Adrenal gland (tissue), 12 donors: ENCODE measurements around the gene CPXM2. TPM values are rescaled to one million over a fixed set of nuclear protein-coding genes. Genes with fewer than 3 reads are reported as not detected.
A peak's percentile ranks its signal among the peaks of the same experiment; 100 is the strongest.

Experiments
- DNase-seq, 7 donors: peaks; one replicate each; pipeline ENCODE4 v3.0.0-alpha.2; 2019 to 2020
- H3K27ac ChIP-seq, 5 donors: fragments of 200-600 bp; sonication (generic) in 4 of 5; 1 replicate in 3 of 5; 2 replicates in 2 of 5; pipeline versions ENCODE4 v1.5.1 to v1.8.0; 2016 to 2020; ENCODE audit warnings: mild to moderate bottlenecking in 1 of 5
- H3K27me3 ChIP-seq: fragments of 200-600 bp; 2 replicates; pipeline ENCODE4 v1.8.0; 2021
- H3K36me3 ChIP-seq, 2 donors: fragments of 200-600 bp; replicated peaks in 1 of 2; 1 replicate in 1 of 2; 2 replicates in 1 of 2; pipeline versions ENCODE4 v1.5.1 to v1.8.0; 2018 to 2022
- H3K4me1 ChIP-seq, 2 donors: fragments of 200-600 bp; replicated peaks in 1 of 2; 1 replicate in 1 of 2; 2 replicates in 1 of 2; pipeline versions ENCODE4 v1.5.1 to v1.8.0; 2018 to 2021
- H3K4me3 ChIP-seq, 4 donors: fragments of 200-600 bp; sonication (generic) in 3 of 4; one replicate each; pipeline ENCODE4 v1.5.1; 2016 to 2018
- H3K9me3 ChIP-seq, 3 donors: fragments of 200-600 bp; sonication (generic) in 1 of 3; replicated peaks in 1 of 3; 1 replicate in 2 of 3; 2 replicates in 1 of 3; pipeline versions ENCODE4 v1.5.1 to v1.8.0; 2016 to 2021
- POLR2A ChIP-seq, 2 donors: fragments of 450-650 bp; IDR thresholded peaks; one replicate each; pipeline ENCODE4 v1.6.1; 2017; ENCODE audit warnings: antibody characterized with exemption in 2 of 2, mild to moderate bottlenecking in 2 of 2, moderate library complexity in 1 of 2
- WGBS, 4 donors: extraction: QIAGEN DNeasy Blood & Tissue Kit in 2 of 4; methylation state at CpG; one replicate each; pipeline versions ENCODE4 v1.1.5 to v1.1.7; 2013 to 2017; 5-methylcytosine and 5-hydroxymethylcytosine counted together
- intact Hi-C, 2 donors: fragments of 100-400 bp; cut with DNase I; formaldehyde crosslinking; loops; one replicate each; pipeline versions ENCODE4 v1.14.1 to v1.15.0; 2022 to 2023
- polyA plus RNA-seq, 3 donors: library from polyadenylated mRNA; stranded (reverse); fragments of 200-250 nt in 2 of 3; fragments of 350-450 nt in 1 of 3; fragmentation: Illumina TruSeq in 1 of 3; extraction: RNeasy Lipid Tissue Mini Kit (QIAGEN cat#74804) in 1 of 3; gene quantifications; one replicate each; pipeline ENCODE4 v1.2.3, GENCODE V29; 2013 to 2014
- total RNA-seq, 9 donors: library from RNA; depleted of rRNA in 4 of 9; stranded (reverse); fragments of >200 nt in 4 of 9; fragments of 120-200 nt in 1 of 9; fragmentation: NEBNext Ultra II Directional in 1 of 9; extraction: Animal tissue kit (Norgen Biotek cat#: 25700) in 1 of 9; gene quantifications; one replicate each; pipeline versions ENCODE4 v1.1.0 to v1.2.4, GENCODE V29; 2013 to 2023
- TF ChIP-seq, protein P1 (sequence below), 6 experiments: fragments of 450-650 bp in 4 of 6; fragments of 200-600 bp in 2 of 6; sonication (generic) in 1 of 6; IDR thresholded peaks; 1 replicate in 5 of 6; 2 replicates in 1 of 6; pipeline versions ENCODE4 v1.5.1 to v1.8.0; 2016 to 2021; ENCODE audit warnings: antibody characterized with exemption in 6 of 6, mild to moderate bottlenecking in 2 of 6, moderate library complexity in 1 of 6
- donor health status: healthy with polysubstance abuse.
- donor health status: Bipolar disorder and iron deficiency.
- donor health status: DM: yes; HTN: yes; CAD: no.
- donor health status: DM: no; HTN: no; CAD: no.
- donor health status: DM: no; HTN: no; CAD: no.
- donor health status: DM: yes; HTN: yes; CAD: no.

CPXM2 gene
- total and polyA plus RNA-seq, 12 donors: 0.17 to 10.8 (median 4.3) TPM

DNA sequence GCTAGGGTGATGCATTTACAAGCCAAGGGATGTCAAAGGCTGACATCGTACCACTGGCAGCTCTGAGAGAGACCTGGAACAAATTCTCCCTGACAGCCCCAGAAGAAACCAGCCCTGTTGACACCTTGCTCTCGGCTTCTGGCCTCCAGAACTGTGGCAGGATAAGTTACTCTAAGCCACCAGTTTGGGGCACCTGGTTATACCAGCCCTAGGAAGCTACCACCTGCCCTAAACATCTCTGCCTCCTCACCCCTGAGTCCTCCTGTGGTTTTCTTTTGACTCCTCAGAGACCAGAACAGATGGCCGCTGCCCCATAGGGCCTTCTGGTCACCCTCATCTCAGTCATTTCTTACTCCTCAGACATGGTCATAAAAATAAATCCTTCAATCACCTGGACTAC is 107.4 kb downstream of the CPXM2 start:
- Histone ChIP-seq H3K4me3 (no peak overlapping the region), H3K27ac (no peak overlapping the region), H3K9me3 (no peaks in the 10 kb centered on the region), H3K4me1 (no peaks in the 10 kb centered on the region), H3K36me3 (no peaks in the 10 kb centered on the region), H3K27me3 (peaks cover 4% of the 10 kb centered on the region)
- DNase-seq: peak in 1 of 7 donors; percentile 10
- 82 to 90% (median 88%) methylated on average over 3 of the region's 3 CpGs for WGBS, 4 donors
- TF ChIP-seq POLR2A (IDR thresholded peaks at IDR 0.05): no peak
- TF ChIP-seq, protein P1, sequence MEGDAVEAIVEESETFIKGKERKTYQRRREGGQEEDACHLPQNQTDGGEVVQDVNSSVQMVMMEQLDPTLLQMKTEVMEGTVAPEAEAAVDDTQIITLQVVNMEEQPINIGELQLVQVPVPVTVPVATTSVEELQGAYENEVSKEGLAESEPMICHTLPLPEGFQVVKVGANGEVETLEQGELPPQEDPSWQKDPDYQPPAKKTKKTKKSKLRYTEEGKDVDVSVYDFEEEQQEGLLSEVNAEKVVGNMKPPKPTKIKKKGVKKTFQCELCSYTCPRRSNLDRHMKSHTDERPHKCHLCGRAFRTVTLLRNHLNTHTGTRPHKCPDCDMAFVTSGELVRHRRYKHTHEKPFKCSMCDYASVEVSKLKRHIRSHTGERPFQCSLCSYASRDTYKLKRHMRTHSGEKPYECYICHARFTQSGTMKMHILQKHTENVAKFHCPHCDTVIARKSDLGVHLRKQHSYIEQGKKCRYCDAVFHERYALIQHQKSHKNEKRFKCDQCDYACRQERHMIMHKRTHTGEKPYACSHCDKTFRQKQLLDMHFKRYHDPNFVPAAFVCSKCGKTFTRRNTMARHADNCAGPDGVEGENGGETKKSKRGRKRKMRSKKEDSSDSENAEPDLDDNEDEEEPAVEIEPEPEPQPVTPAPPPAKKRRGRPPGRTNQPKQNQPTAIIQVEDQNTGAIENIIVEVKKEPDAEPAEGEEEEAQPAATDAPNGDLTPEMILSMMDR (IDR thresholded peaks at IDR 0.05): no peak
- intact Hi-C loops: no loop called here

DNA sequence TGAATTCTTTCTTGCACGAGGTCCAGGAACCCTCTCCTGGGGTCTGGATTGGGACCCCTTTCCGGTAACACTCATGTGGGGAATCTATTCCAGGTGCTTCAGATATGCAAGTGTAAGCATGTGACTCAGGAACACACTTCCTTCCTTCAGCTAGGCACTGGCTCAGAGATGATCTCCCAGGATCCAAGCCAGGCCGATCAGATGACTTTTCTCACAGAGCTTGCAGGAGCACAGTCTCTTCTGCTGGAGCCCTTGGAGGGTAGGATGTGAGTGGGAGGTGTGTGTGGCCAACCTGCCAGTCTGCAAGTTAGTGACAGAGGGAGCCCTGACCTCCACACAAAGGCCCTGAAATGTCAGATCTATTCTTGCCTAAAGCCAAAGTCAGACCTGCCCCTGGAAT is 108.3 kb downstream of the CPXM2 start:
- intact Hi-C loops: no loop called here
- WGBS, 4 donors: 52 to 70% (median 53%) methylated on average over 3 of the region's 3 CpGs
- H3K27ac ChIP-seq: no peak overlapping the region
- no peak overlapping the region for H3K4me3 ChIP-seq
- H3K27me3 ChIP-seq: peaks cover 4% of the 10 kb centered on the region
- H3K36me3 ChIP-seq: no peaks in the 10 kb centered on the region
- TF ChIP-seq POLR2A (IDR thresholded peaks at IDR 0.05): no peak
- TF ChIP-seq, protein P1 (IDR thresholded peaks at IDR 0.05): no peak
- H3K4me1 ChIP-seq: no peaks in the 10 kb centered on the region
- peak in 1 of 7 donors; percentile 3 for DNase-seq
- H3K9me3 ChIP-seq: no peaks in the 10 kb centered on the region

DNA sequence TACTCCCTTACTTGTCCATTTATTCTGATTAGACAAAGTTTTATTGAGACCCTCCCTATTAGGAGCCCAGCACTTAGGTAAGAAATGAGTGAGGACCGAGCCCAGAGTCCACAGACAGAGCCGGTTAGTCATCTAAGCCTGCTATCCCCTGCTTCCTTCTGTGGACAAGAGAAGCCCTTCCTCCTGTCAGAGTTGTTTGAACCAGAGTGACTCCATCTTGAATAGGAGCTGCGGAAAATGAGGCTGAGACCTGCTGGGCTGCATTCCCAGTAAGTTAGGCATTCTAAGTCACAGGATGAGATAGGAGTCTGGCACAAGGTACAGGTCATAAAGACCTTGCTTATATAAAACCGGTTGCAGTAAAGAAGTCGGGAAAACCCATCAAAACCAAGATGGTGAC is 109.1 kb downstream of the CPXM2 start:
- no peaks in the 10 kb centered on the region for H3K36me3 ChIP-seq
- H3K27ac ChIP-seq: no peak overlapping the region
- peak in 1 of 7 donors; percentile 10 for DNase-seq
- no peaks in the 10 kb centered on the region for H3K9me3 ChIP-seq
- intact Hi-C loops: no loop called here
- H3K4me1 ChIP-seq: no peaks in the 10 kb centered on the region
- 76 to 80% (median 77%) methylated on average over 5 of the region's 5 CpGs for WGBS, 4 donors
- TF ChIP-seq, protein P1 (IDR thresholded peaks at IDR 0.05): no peak
- no peak for TF ChIP-seq POLR2A (IDR thresholded peaks at IDR 0.05)
- peaks cover 4% of the 10 kb centered on the region for H3K27me3 ChIP-seq
- H3K4me3 ChIP-seq: no peak overlapping the region

DNA sequence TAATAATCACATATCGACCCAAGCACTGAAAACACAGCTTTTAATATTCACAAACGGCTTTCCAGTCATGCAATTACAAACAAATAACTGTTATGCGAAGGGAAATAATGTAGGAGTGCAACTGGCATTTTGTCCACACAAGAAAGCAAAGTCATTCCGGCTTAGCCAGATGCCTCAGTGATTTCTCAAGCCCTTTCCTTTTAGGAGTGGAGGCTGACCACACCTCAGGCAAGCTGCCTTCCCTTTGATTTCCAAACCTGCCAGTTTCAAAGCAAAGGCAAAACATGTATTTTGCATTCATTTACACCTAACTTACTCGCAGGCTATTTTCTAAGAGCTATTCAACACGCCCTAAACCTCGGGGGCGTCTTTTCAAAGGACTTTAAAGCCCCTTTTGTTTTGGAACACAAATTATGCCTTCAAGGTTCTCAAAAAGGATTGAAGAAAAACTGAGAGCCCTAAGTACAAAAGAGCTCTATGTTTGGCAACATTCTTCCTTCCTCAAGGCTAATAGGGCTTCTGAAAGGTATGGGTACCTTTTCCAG is 109.6 kb downstream of the CPXM2 start:
- peaks cover 2% of the 10 kb centered on the region for H3K27me3 ChIP-seq
- no peaks in the 10 kb centered on the region for H3K9me3 ChIP-seq
- H3K4me1 ChIP-seq: no peaks in the 10 kb centered on the region
- H3K36me3 ChIP-seq: no peaks in the 10 kb centered on the region
- WGBS, 4 donors: 32 to 43% (median 35%) methylated on average over 8 of the region's 8 CpGs
- intact Hi-C loops: no loop called here
- peak in 1 of 7 donors; percentile 1 for DNase-seq
- H3K4me3 ChIP-seq: no peak overlapping the region
- H3K27ac ChIP-seq: no peak overlapping the region
- TF ChIP-seq, protein P1 (IDR thresholded peaks at IDR 0.05): no peak
- no peak for TF ChIP-seq POLR2A (IDR thresholded peaks at IDR 0.05)
